GM12872 (cell line): ENCODE data around the gene OR6C76.

Experiments used
- CTCF ChIP-seq: IDR thresholded peaks from 3 replicates; pipeline ENCODE4 v1.5.1; 2011; ENCODE audit warnings: low read depth, mild to moderate bottlenecking, low read length, moderate library complexity; ENCODE audit not compliant: insufficient read depth

Gene OR6C76

GRCh38 chr12:55425954-55426353 lies at the start of gene OR6C76:
TSS of gene OR6C76 (plus strand) at chr12:55426254. CDS start at chr12:55426254, 0 bp downstream.
- no peak for TF ChIP-seq CTCF

- no peak for TF ChIP-seq CTCF
Measured at GRCh38 chr12:55385891-55386290, 40.2 kb upstream of the OR6C76 start.

GRCh38 chr12:55392032-55392795 lies 33.8 kb upstream of the OR6C76 start:
- TF ChIP-seq CTCF = no peak

GRCh38 chr12:55396326-55396725 lies 29.7 kb upstream of the OR6C76 start:
- TF ChIP-seq CTCF = no peak

GRCh38 chr12:55400229-55400628 lies 25.8 kb upstream of the OR6C76 start, which contains the start of gene OR6C65:
TSS of gene OR6C65 (plus strand) at chr12:55400529. CDS start at chr12:55400529, 0 bp downstream.
- no peak for TF ChIP-seq CTCF

GRCh38 chr12:55407866-55408265 lies 18.2 kb upstream of the OR6C76 start:
- no peak for TF ChIP-seq CTCF

GRCh38 chr12:55416961-55417360 lies 9.1 kb upstream of the OR6C76 start:
- TF ChIP-seq CTCF = no peak
